Hindlimb muscle (tissue), 1 donor: Measurements from ENCODE around the gene R3HDM2. TPM values are rescaled to one million over a fixed set of nuclear protein-coding genes. Genes with fewer than 3 reads are reported as not detected.
A peak's percentile ranks its signal among the peaks of the same experiment; 100 is the strongest.

ENCODE experiments used
- DNase-seq: peaks from one replicate; pipeline ENCODE4 v3.0.0-alpha.2; 2013
- polyA plus RNA-seq: library from polyadenylated mRNA; unstranded; fragments of 120-200 nt; gene quantifications from one replicate; pipeline ENCODE4 v1.2.1, GENCODE V29; 2013; ENCODE audit not compliant: insufficient read length

The R3HDM2 gene
- polyA plus RNA-seq, 1 donor: 49.4 TPM

DNA sequence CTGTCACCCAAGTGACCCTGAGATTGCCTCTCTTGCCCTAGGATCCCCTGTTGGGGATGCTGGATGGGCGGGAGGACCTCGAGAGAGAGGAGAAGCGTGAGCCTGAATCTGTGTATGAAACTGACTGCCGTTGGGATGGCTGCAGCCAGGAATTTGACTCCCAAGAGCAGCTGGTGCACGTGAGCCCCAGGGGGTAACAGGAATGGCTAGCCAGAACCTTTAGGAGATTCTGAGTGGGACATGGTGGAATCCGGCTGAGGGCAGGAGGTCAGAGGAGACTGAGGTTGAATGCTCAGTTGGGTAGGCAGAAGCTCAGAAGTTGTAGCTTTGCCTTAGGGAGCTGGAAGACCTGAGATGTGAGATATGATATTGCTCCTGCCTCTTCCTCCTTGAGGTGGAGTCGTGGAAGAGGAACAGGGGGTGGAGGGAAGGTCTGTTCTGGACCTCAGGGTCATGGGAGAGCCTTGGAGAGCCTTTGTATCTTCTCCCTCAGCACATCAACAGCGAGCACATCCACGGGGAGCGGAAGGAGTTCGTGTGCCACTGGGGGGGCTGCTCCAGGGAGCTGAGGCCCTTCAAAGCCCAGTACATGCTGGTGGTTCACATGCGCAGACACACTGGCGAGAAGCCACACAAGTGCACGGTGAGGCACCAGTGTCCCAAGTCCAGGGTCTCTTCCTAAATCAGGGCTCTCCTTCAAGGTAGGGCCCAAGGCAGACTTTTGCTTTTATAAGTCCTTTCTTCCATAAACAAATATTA, 35.1 kb upstream of the R3HDM2 start:
- no peak for DNase-seq

DNA sequence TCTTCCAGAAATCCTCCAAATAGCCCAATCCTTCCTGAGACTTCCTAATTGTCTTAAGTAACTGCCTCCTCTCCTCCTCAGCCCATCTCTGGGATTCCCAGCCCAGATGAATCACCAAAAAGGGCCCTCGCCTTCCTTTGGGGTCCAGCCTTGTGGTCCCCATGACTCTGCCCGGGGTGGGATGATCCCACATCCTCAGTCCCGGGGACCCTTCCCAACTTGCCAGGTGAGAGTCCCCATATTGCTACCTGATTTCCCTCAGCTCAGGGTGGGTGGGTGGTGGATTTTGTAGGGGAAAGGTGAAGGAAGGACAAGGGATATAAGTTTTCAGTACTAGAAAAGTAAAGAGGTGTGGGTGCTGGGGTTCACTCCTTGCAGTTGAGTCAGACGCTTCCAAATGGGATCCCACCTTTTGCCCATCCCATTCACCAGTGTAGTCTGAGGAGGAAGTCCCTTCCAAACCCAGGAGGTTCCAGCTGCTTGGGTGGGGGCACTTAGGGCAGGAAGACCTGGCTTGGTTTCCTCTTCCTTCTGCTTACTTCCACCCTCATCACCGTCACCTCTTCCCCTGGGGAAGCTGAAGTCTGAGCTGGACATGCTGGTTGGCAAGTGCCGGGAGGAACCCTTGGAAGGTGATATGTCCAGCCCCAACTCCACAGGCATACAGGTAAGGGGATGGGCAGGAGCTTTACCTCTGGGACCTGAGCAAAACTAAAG, 34.3 kb upstream of the R3HDM2 start:
- no peak for DNase-seq

DNA sequence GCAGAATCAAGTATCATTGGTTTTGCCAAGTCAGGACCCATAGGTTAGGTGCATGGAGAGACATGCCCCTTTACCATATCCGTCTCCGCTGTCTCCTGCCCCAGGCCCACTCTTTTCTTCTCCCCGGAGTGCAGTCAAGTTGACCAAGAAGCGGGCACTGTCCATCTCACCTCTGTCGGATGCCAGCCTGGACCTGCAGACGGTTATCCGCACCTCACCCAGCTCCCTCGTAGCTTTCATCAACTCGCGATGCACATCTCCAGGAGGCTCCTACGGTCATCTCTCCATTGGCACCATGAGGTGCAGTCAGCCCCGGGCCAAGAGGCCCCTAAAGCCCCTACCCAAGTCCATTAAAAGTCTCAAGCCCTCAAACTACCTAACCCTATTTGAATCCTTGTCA, 33.7 kb upstream of the R3HDM2 start:
- DNase-seq: no peak

DNA sequence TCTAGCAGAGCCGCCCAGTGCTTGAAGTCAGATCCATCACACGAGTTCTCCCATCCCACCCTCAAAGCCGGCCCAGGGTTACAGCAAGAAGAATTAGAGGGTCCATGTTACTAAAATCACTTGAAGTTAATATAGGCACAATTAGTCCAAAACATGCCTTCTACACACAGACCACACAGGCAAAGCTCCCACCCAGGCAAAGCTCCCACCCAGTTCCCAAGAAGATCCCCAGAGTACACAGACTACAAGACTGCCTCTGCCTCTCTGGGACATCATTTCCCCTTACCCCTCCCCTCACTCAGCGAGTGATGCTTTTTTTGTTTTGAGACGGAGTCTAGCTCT, 32.0 kb upstream of the R3HDM2 start:
- DNase-seq: no peak

DNA sequence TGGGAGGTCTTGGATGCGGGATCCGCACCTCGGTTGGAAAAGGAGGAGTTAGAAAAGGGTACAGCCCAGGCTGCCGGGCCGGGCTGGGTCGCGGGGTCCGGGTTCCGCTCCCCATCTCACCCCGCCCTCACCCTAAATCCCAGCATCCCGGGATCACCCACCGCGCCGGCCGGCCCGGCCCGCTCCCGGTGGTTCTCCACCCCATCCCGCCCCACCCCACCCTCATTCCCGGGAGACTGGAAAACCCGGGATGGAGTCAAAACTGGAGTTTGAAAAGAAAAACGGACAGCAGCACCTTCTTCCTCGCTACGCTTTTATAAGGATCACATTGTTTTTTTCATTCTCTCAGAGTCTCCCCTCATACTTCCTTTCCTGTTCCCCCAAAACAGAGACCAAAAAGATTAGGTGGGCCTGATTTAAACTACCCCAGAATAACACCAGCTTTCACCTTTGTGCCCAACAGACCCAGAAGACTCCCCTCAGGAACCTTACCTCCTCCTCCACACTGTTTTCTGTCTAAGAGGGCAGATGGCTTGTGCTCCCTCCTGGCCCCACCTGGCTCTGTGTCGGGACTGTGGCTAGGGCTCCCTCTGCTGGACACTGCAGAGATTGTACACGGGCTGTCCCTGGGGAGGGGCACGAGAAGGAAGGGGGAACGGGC, 31.5 kb upstream of the R3HDM2 start:
- DNase-seq: peak; percentile 83

DNA sequence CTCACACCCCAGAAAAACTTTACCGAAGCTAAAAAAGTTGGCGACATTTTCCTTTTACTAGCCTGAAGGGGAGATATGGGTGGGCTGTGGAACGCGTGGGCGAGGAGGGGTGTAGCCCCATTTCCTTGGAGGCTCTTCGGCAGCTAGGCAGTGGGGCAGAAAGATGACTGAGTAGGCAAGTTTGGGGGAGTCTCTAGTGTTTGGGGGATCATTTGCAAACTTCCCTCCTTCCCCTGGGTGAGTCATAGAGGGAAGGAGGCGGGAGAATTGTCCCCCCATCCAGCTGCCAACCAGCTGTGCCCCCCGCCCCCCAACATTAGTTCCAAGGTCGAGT, 31.0 kb upstream of the R3HDM2 start:
- DNase-seq: no peak

DNA sequence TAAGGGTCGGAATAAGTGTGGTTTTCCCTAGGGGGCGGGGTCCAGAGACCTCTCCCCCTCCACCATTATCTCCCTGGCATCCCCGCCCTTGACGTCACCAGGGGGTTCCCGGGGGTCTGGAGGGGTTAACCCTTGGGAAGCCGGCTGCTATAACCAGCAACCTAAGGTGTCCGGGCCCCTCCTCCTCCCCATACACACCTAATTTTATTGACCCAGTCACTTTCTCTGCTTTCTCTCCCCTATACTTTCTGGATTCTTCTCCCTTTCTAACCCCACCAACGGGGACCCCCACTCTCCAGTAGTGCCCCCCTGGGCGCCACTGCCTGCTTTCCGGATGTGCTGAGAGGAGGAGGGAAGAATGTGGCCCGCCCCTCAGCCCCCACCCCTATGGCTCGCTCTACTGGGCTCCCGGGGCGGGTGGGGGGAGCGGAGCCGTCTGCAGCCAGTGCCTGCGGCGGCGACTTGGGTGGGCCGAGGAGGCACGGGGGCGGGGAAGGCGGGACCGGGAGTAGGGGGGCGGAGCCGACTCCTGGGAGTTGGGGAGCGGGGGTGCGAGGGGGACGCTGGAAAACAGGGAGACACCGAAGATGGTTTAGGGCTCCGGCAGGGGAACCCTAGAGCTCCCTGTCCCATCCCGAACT, 30.6 kb upstream of the R3HDM2 start:
- peak; percentile 63 for DNase-seq

DNA sequence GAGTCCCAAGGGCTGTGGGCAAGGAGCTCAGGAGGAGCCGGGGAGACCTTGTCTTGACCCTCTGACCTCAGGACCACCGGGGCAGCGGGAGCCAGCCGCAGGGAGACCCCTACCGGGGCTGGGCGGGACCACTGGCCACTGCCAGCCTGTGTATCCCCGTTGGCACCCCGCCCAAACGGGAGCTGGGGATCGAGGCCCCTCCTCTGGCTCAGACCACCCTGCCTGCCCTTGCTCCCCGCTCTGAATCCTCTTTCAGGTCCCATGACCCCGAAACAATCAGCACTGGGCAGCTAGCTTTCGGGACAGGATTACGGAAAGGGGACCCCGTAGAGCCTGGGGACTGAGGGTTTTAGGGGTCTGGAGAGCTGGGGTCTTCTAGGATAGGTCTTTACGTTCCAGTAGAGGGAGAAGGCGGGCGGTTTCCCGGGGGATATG, 30.0 kb upstream of the R3HDM2 start:
- no peak for DNase-seq

DNA sequence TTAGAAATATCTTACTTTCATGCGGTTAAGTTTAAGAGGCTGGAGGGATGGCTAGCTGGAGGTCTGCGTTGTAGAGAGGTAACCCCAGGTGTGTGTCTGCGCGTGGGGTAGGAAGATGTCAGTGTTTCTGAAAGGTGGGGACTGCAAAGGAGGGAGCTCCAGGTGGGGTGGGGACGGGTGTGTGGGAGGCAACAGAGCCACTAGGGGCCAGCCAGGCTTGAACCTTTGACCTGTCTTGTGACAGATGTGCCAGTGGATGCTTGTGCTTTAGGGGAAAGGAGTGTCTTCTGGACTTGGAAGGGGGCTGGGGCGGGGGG, 29.6 kb upstream of the R3HDM2 start:
- DNase-seq: no peak

DNA sequence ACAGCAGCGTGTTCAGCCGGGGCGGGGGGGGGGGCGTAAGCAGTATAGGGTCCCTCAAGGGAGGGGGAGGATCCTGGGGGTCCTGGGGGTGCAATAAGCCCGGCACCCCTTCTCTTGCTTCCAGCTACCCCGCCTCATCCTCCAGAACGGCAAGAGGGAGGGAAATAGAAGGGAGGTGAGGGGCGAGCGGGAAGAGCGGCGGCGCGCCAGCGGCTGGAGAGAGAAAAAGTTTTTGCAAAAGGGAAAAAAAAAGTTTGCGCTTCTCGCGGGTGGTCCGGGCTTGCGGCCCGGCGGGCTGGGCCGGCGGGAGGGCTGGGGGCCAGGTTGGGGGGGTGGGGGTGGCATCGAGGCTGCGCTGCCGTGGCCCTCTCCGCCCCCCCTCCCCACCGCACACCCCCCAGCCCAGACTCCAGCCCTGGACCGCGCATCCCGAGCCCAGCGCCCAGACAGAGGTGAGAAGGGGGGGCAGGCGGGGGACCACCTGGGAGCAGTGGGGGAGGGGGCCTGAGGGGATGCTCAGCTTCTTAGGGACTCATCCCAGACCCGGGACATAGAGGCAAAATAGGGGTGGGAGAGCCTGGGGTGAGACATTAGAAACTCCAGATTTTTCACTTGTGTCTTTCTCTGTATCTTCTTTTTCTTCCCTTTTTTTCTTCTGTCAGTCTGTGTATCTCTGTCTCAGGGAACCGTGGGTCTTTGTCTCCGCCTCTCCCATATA, 29.1 kb upstream of the R3HDM2 start, which contains the start of gene GLI1:
GLI1 (plus strand) TSS at position 36 of the 718 bp plus-strand sequence. CDS start 3,907 bp downstream, outside the sequence.
- no peak for DNase-seq

DNA sequence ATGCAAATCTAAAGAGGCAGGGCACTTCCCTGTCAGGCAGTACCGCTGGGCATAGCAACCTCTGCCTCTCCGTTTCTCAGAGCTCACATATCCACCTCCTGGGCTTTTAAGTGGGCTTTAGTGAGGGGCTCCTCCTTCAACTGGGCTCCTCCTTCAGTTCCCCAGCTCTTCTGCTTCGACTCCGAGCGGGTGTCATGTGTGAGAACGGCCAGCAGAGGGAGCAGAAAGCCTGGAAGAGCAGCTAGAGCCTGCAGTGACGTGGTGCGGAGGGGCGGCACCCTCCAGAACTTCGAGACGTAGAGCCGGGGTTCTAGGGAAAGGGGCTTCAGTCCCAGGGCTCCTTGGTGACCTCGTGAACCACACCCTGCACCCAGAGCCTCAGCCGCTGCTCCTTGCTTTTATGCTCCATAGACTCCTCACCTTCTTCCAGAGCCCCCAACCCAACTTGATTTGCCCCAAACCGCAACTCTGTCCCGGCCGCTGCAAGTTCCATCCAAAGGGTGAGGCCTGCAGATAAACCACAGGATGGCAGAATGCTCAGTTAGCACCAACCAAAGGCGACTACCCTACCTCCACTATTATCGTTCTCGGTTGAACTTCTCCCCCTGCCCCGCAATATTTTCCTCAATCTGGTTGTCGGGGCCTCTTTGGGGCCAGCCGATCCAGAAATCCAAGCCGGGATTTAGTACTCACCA, 28.4 kb upstream of the R3HDM2 start:
- DNase-seq: peak; percentile 96

DNA sequence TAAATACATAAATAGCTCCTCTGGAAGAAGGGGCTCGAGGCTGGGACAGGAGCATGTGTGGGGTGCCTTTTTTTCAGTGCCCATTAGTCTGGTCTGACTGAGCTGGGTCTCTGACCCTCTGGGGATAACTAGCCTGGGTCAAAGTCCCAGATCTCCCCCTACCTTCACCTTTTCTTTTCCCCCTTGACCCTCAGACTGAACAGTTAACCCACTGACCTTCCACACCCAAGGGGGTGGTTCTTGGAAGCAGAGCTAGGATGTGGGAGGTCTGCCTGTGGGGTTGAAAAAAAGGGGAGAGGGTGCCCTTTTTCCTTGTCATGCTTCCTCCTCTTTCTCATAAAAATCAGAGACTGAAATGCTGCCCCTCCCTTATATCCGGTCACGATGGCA, 27.8 kb upstream of the R3HDM2 start:
- no peak for DNase-seq

DNA sequence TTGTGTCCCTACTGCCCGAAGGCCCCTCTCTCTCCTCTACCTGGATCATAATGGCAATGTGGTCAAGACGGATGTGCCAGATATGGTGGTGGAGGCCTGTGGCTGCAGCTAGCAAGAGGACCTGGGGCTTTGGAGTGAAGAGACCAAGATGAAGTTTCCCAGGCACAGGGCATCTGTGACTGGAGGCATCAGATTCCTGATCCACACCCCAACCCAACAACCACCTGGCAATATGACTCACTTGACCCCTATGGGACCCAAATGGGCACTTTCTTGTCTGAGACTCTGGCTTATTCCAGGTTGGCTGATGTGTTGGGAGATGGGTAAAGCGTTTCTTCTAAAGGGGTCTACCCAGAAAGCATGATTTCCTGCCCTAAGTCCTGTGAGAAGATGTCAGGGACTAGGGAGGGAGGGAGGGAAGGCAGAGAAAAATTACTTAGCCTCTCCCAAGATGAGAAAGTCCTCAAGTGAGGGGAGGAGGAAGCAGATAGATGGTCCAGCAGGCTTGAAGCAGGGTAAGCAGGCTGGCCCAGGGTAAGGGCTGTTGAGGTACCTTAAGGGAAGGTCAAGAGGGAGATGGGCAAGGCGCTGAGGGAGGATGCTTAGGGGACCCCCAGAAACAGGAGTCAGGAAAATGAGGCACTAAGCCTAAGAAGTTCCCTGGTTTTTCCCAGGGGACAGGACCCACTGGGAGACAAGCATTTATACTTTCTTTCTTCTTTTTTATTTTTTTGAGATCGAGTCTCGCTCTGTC, 26.1 kb upstream of the R3HDM2 start:
- DNase-seq: no peak

DNA sequence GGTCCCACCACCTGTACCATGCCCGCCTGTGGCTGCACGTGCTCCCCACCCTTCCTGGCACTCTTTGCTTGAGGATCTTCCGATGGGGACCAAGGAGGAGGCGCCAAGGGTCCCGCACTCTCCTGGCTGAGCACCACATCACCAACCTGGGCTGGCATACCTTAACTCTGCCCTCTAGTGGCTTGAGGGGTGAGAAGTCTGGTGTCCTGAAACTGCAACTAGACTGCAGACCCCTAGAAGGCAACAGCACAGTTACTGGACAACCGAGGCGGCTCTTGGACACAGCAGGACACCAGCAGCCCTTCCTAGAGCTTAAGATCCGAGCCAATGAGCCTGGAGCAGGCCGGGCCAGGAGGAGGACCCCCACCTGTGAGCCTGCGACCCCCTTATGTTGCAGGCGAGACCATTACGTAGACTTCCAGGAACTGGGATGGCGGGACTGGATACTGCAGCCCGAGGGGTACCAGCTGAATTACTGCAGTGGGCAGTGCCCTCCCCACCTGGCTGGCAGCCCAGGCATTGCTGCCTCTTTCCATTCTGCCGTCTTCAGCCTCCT, 25.4 kb upstream of the R3HDM2 start:
- DNase-seq: no peak

DNA sequence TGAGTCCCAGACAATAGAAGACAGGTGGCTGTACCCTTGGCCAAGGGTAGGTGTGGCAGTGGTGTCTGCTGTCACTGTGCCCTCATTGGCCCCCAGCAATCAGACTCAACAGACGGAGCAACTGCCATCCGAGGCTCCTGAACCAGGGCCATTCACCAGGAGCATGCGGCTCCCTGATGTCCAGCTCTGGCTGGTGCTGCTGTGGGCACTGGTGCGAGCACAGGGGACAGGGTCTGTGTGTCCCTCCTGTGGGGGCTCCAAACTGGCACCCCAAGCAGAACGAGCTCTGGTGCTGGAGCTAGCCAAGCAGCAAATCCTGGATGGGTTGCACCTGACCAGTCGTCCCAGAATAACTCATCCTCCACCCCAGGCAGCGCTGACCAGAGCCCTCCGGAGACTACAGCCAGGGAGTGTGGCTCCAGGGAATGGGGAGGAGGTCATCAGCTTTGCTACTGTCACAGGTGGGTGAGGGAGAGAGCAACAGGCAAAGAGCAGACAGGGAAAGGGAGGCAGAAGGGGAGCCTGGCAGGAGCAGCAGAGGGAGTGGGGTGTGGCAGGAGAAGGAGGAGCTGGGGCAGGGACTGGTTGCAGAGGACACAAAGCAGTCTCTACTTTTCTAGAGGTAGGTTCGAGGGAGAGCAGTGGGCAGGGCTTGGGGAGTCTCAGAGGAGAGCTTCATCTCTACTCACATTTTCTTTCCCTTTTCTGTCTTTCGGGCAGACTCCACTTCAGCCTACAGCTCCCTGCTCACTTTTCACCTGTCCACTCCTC, 24.7 kb upstream of the R3HDM2 start:
- DNase-seq: no peak

DNA sequence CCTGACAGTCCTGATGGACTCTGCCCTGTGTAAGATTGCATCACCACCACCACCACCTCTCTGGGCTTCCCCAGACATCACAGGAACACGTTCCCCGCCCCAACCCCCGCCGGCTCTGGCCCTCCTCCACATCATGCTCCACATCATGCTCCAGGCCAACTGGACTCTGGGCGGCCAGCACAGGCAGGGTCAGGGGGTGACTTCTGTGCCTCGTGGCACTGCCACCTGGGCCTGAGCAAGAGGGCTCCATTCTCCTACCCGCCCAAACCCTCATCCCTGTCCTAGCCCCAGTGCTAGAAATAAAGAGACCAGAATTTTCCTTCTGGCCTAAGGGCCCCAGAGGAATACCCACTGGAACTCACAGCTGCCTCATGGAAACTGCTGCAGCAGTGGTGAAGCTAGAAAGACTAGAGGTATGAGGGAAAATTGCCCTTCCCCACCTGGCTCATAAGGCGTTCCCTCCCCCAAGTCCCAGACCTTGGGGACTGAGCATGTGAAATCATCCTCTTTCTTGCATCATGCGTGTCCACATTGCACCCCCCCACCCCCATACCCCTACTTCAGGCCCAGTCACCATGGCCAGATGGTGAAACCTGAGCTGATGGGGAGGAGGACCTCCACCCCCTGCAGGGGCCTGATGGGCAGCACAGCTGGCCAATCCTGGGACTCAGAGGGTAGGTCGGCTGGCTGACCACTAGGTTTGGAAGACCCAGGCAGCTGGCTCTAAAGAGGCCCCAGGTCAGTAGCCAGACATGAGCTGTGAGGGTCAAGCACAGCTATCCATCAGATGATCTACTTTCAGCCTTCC, 23.9 kb upstream of the R3HDM2 start, which contains the start of gene INHBE:
INHBE (plus strand) TSS at position 742 of the 808 bp plus-strand sequence. CDS start 230 bp downstream, outside the sequence.
- no peak for DNase-seq

DNA sequence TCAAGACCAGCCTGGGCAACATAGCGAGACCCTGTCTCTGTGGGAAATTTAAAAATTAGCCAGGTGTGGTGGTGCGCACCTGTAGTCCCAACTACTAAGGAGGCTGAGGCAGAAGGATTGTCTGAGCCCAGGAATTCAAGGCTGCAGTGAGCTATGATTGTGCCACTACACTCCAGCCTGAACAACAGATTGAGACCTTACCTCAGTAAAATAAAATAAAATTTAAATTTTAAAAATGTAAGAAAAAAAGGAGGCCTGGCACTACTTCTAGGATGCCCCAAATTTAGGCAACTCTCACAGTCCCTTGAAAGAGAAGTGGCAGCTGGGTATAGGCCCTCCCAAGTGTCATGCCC, 23.3 kb upstream of the R3HDM2 start:
- no peak for DNase-seq

DNA sequence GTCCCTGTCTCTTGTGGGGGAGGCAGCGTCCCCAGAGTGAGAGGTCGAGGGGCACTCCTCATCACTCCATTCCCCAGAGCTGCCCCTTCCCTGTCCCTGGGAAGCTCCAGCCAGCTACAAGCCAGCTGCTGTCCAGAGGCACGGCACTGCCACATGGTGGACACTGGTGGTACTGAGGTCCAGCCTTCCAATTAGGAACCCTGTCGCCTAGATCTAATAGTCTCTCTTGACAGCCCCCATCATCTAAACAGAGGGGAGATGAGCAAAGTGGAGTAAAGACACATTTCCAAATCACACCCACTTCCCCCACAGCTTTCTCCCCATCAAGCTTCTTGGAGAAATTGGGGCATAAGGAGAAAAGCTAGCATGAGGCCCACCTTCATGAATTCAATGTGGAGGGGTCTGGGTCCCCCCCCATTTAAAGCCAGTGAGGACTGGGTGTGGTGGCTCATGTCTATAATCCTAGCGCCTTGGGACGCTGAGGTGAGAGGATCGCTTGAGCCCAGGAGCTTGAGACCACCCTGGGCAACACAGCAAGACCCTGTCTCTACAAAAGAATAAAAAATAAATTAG, 22.2 kb upstream of the R3HDM2 start:
- peak; percentile 71 for DNase-seq
